Measurements from ENCODE around the gene TRMT112.
"Not testable (repeated sequence)": the region's sequence is repeated elsewhere in the genome, so short reads cannot be mapped to it uniquely, and the experiment has no call there.

Gene TRMT112

GRCh38 chr11:64327993-64328392 lies 10.6 kb upstream of the TRMT112 start:
- no peak for DNase-seq

GRCh38 chr11:64327375-64327774 lies 10.0 kb upstream of the TRMT112 start:
- no peak for DNase-seq

DNA sequence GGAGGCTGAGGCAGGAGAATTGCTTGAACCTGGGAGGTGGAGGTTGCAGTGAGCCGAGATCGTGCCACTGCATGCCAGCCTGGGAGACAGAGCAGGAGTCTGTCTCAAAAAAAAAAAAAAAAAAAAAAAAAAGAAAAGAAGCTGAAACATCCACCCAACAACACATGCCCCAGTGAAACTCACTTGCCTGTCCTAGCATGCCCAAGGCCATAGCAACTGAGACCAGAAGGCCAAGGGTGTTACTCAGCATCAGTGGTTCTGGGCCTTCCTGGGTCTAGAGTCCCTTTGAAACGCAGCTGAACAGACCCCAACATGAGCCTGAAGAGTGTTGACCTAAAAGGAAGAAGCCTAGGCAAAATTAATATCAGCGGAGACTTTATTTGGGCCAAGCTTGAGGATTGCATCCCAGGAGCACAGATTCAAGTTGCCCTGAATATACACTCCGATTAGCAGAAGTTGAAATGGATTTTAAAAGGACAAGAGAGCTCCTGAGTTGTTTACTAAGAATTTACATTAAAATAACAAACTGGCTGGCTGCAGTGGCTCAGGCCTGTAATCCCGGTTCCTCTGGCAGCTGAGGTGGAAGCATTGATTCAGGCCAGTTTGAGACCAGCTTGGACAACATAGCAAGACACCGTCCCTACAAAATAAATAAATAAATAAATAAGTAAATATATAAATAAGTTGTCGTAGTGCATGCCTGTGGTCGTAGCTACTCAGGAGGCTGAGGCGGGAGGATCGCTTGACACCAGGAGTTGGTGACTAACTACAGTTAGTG lies 7.5 kb upstream of the TRMT112 start:
- DNase-seq: no peak

DNA sequence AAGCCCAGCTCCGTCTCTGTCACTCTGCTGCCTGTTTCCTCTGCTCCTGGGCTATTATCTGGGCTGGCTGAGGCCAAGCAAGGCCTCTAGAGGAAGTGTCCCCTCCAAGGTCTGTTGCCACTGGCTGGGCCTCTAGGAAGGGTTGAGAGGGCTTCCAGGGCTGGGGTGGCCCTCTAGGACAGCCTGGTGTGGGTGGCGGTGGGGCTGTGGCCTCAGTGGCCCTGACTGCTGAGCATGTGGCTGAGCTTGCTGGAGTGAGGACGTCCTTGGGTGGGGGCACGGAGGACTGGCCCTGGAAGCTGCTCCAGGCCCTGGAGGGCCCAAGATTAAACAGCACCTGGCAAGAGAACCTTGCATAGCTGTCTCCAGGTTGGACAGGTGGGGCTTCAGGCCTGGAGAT lies 6.6 kb upstream of the TRMT112 start:
- not testable (repeated sequence) for DNase-seq

DNA sequence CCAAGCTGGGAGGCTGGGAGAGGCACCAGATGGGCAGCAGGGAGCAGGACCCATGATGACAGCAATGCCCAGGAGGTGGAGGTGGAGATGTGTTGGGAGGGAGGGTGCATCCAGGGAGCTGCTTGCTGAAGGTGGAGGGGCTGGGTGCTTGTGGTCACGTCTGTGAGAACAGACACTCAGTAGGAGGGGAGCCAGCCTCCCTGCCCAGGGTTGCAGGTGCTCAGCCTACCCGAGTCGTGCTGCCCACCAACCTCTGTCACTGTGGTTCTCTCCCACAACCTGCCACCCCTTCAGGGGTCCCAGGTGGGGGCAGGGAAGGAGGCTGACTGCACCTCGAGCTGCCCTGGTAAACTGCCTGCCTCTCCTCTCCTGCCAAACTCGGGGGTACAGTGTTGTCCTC lies 6.0 kb upstream of the TRMT112 start:
- no peak for DNase-seq

DNA sequence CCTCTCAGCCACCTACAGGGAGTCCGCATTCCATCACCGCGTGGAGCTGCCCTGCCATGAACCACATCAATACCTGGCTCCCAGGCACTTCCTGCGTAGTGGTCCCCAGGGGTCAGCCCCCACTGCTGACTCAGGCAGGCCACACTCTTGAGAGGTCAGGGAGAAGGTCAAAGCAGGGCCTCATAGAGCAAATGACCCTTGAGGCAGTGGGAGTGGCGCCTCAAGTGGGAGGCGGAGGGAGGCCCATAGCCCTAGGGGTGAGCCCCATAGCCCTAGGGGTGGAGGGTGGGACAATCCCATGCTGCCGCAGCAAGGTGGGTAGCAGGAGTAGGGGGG lies 5.5 kb upstream of the TRMT112 start:
- DNase-seq: no peak

DNA sequence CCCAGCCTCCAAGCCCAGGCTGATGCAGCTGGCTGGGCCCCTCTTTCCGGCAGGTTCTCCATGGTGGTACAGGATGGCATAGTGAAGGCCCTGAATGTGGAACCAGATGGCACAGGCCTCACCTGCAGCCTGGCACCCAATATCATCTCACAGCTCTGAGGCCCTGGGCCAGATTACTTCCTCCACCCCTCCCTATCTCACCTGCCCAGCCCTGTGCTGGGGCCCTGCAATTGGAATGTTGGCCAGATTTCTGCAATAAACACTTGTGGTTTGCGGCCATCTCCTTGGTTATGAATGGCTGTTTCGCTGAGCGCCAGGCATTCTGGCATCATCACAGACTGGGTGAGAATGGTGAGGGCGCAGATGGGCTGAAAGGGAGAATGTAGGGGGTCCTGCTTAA lies 4.2 kb upstream of the TRMT112 start:
- DNase-seq: no peak

GRCh38 chr11:64321026-64321425 lies 3.7 kb upstream of the TRMT112 start:
- DNase-seq: no peak

GRCh38 chr11:64320556-64320955 lies 3.2 kb upstream of the TRMT112 start:
- DNase-seq: no peak

GRCh38 chr11:64318766-64319761 lies 1.7 kb upstream of the TRMT112 start:
- no peak for DNase-seq

- DNase-seq: peak; percentile 94 to 96
Observed at GRCh38 chr11:64317961-64318765, 804 bp upstream of the TRMT112 start, which contains the start of gene PRDX5. TSS of gene PRDX5 (plus strand) at chr11:64318121. CDS start at chr11:64318216, 95 bp downstream.

- peak in 1 of 2 experiments; percentile 63 for DNase-seq
Observed at GRCh38 chr11:64316672-64317324, 561 bp downstream of the TRMT112 start.

DNA sequence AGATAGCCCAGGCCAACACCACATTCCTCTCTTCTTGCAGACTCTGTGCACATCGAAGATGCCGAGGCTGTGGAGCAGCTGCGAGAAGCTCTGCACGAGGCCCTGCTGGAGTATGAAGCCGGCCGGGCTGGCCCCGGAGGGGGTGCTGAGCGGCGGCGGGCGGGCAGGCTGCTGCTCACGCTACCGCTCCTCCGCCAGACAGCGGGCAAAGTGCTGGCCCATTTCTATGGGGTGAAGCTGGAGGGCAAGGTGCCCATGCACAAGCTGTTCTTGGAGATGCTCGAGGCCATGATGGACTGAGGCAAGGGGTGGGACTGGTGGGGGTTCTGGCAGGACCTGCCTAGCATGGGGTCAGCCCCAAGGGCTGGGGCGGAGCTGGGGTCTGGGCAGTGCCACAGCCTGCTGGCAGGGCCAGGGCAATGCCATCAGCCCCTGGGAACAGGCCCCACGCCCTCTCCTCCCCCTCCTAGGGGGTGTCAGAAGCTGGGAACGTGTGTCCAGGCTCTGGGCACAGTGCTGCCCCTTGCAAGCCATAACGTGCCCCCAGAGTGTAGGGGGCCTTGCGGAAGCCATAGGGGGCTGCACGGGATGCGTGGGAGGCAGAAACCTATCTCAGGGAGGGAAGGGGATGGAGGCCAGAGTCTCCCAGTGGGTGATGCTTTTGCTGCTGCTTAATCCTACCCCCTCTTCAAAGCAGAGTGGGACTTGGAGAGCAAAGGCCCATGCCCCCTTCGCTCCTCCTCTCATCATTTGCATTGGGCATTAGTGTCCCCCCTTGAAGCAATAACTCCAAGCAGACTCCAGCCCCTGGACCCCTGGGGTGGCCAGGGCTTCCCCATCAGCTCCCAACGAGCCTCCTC lies 1.5 kb downstream of the TRMT112 start:
- DNase-seq: not testable (repeated sequence)

- DNase-seq: no peak
Observed at GRCh38 chr11:64314805-64315561, 2.4 kb downstream of the TRMT112 start.

GRCh38 chr11:64314146-64314804 lies 3.1 kb downstream of the TRMT112 start:
- DNase-seq: no peak

DNA sequence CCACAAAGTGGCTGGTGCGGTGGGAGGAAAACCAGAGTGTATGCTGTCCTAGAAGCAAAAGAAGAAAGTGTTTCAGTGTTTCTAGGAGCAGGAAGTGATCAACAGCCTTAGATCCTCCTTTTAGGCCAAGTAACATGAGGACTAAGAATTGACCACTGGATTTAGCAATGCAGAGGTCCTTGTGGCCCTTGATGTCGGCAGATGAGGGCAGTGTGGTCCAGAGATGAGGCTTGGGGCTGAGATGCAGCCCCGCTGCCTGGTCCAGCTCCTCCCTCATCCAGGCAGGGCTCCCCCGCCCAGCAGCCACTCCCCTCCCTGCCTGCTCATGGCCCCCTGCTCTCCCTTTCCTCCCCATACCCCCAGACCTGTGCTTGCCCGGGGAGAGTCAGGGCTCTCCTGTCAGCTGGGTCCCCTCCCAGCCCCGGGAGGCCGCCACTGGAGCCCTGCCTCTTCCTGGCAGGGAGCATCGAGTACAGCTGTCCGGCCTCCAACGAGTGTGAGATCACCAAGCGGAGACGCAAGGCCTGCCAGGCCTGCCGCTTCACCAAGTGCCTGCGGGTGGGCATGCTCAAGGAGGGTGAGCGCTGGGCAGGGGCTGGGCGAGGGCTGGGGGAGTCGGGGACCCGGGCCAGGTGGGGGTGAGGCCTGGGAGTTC lies 3.7 kb downstream of the TRMT112 start:
- DNase-seq: no peak

GRCh38 chr11:64312947-64313346 lies 4.4 kb downstream of the TRMT112 start:
- no peak for DNase-seq

GRCh38 chr11:64307795-64308194 lies 9.6 kb downstream of the TRMT112 start:
- not testable (repeated sequence) for DNase-seq

DNA sequence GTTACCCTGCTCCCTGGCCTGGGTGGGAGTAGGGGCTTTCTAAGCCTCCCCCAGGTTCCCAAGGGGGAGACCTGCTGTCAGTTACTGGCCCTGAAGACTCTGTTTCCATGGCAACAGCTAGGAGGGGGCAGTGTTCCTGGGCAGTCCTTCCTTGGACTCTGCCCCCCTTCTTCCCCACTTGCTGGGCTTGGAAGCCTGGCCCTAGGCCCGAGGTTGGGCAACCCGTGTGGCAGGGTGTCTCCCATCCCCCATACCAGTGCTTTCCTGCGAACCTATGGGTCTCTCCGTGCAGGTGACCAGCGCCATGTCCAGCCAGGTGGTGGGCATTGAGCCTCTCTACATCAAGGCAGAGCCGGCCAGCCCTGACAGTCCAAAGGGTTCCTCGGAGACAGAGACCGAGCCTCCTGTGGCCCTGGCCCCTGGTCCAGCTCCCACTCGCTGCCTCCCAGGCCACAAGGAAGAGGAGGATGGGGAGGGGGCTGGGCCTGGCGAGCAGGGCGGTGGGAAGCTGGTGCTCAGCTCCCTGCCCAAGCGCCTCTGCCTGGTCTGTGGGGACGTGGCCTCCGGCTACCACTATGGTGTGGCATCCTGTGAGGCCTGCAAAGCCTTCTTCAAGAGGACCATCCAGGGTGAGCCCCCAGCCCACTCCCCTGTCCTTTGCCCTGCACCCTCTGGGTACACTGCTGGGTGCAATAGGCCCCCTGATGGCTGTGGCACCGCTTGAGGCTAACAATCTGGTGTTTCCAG lies 10.3 kb downstream of the TRMT112 start:
- no peak for DNase-seq

All from activated T-cell treated with anti-CD3 and anti-CD28 coated beads, Interleukin-2, amount 50 U/mL, for 48 hours (primary cell).